Astrocyte of the spinal cord (primary cell): ENCODE data around the gene RYK.

Experiments
- DNase-seq: peaks from one replicate; pipeline ENCODE4 v3.0.0; 2011; ENCODE audit warnings: low read depth, low spot score
- H3K4me3 ChIP-seq: 2 replicates; pipeline ENCODE4 v1.5.1; 2011; ENCODE audit warnings: low read depth, mild to moderate bottlenecking, low read length, moderate library complexity
- in situ Hi-C: cut with HindIII; loops from 2 replicates; pipeline ENCODE4 v1.10.0; 2017; ENCODE audit warnings: low sequenced_read_pairs
- TF ChIP-seq, protein P1 (sequence below): IDR thresholded peaks from 2 replicates; pipeline ENCODE4 v1.5.1; 2012; ENCODE audit warnings: low read depth, mild to moderate bottlenecking, low read length, inconsistent platforms

Gene RYK

DNA sequence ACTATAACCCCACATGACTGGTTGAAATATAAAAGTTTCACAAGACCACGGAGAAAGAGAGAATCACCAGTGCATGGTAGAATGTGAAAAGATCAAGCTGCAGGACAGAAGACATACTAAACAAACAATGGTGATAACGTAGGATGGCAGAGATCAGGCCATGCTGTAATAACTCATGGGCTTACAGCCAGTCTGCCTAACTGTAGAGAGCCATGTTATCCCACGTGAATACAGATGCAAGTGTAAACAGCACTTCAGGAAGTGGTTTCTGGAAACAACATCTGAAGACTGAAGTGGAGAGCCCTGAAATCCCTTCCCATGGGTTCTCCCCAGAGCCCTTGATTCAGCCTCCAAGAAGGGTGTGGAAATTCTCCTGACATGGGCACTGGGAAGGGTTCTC is 117.7 kb downstream of the RYK start:
- no peak for DNase-seq
- in situ Hi-C loops = no loop called here
- H3K4me3 ChIP-seq = no peak overlapping the region
- TF ChIP-seq, protein P1, sequence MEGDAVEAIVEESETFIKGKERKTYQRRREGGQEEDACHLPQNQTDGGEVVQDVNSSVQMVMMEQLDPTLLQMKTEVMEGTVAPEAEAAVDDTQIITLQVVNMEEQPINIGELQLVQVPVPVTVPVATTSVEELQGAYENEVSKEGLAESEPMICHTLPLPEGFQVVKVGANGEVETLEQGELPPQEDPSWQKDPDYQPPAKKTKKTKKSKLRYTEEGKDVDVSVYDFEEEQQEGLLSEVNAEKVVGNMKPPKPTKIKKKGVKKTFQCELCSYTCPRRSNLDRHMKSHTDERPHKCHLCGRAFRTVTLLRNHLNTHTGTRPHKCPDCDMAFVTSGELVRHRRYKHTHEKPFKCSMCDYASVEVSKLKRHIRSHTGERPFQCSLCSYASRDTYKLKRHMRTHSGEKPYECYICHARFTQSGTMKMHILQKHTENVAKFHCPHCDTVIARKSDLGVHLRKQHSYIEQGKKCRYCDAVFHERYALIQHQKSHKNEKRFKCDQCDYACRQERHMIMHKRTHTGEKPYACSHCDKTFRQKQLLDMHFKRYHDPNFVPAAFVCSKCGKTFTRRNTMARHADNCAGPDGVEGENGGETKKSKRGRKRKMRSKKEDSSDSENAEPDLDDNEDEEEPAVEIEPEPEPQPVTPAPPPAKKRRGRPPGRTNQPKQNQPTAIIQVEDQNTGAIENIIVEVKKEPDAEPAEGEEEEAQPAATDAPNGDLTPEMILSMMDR = no peak

DNA sequence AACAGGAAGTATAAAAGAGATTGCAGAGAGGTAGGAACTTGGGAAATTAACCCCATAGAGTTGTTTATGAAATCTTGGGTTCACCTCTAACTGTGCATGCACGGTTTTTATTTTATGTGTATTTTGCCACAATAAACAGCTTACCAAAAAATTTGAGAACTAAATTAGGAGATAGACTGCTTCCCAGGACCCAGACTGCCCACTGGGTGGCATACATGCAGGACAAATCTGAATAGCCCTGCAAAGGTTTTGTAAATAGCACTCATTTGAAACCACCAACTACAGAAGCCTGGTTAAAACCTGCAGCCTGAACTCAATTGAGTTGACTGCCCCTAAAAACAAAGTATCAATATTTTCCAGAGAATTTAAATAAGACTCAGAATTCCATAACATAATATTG is 124.5 kb downstream of the RYK start:
- no peak overlapping the region for H3K4me3 ChIP-seq
- in situ Hi-C loops = no loop called here
- TF ChIP-seq, protein P1 = peak; percentile 30
- DNase-seq = no peak

DNA sequence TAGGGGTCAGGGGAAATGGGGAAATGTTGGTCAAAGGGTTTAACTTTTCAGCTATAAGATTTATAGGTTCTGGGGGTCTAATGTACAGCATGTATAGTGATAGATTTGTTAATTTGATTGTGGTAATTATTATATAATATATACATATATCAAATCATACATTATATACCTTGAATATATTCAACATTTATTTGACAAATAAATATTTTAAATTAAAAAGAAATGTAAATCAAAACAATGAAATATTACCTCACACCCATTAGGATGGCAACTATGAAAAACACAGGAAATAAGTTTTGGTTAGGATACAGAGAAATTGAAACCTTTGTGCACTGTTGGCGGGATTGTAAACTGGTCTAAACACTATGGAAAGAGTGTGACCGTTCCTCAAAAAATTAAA is 135.9 kb downstream of the RYK start:
- no peak for DNase-seq
- in situ Hi-C loops = no loop called here
- H3K4me3 ChIP-seq = no peak overlapping the region
- TF ChIP-seq, protein P1 = no peak

DNA sequence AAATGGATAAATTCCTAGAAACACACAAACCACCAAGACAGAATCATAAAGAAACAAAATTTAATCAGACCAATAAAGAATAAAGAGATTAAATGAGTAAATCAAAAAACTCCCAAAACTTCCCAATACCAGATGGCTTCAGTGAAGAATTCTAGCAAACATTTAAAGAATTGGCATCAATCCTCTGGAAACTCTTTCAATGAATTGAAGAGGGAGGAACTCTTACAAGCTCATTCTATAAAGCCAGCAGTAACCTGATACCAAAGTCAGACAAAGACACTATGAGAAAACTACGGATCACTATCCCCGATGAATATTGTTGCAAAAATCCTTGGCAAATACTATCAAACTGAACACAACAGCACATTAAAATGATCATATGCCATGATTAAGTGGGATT is 139.0 kb downstream of the RYK start:
- H3K4me3 ChIP-seq = no peak overlapping the region
- DNase-seq = no peak
- in situ Hi-C loops = no loop called here
- TF ChIP-seq, protein P1 = no peak

DNA sequence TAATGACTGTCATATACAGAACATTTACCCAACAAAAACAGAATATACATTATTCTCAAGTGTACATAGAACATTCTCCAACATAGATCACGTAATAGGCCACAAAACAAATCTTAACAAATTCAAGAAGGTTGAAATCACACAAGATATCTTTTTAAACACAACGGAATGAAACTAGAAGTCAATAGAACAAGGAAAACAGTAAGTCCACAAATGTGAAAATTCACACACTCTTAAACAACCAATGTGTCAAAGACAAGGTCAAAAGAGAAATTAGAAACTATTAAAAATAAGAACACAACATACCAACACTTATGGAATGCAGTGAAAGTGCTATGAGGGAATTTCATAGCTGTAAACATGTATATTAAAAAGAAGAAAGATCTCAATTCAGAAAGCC is 139.7 kb downstream of the RYK start:
- no peak for DNase-seq
- TF ChIP-seq, protein P1 = no peak
- in situ Hi-C loops = no loop called here
- no peak overlapping the region for H3K4me3 ChIP-seq
